A549 (cell line): ENCODE data around the gene BCOR. TPM values are rescaled to one million over a fixed set of nuclear protein-coding genes. Genes with fewer than 3 reads are reported as not detected.
A peak's percentile ranks its signal among the peaks of the same experiment; 100 is the strongest.

ENCODE experiments used
- ATAC-seq, 2 experiments: fragments of 200-7000 bp in 1 of 2; fragments of >200 bp in 1 of 2; cut with Nextera tagmentation in 1 of 2; cut with Tn5 transposase in 1 of 2; 3 replicates each; pipeline versions ENCODE4 v1.8.0 to v1.9.1; 2018 to 2020; ENCODE audit warnings: mild to moderate bottlenecking in 1 of 2, moderate library complexity in 1 of 2
- CTCF ChIA-PET: fragments of 300-600 bp; sonication (Branson Sonifier 250); formaldehyde crosslinking; extraction: SDS; loops from one replicate; lab custom pipeline; 2021; ENCODE audit warnings: antibody characterized with exemption, inconsistent platforms; lab: Yijun Ruan, JAX
- POLR2A ChIA-PET: fragments of 350-600 bp; formaldehyde crosslinking; extraction: SDS; loops from one replicate; lab custom pipeline; 2021; ENCODE audit warnings: antibody characterized with exemption, inconsistent platforms; lab: Yijun Ruan, JAX
- DNase-seq, 2 experiments: peaks; one replicate each; pipeline versions ENCODE4 v3.0.0 to v3.0.0-alpha.2; 2011 to 2016; ENCODE audit warnings: low read depth in 1 of 2, low spot score in 1 of 2
- FAIRE-seq: peaks from 2 replicates; lab custom pipeline; 2011; peaks lifted over from hg19 to GRCh38; lab: Jason Lieb, UNC
- H3K27ac ChIP-seq, 2 experiments: fragments of >200 bp; sonication (Bioruptor Twin); formaldehyde crosslinking; 3 replicates each; pipeline ENCODE4 v1.5.1; 2016 to 2017
- H3K4me1 ChIP-seq: fragments of >200 bp; sonication (Bioruptor Twin); formaldehyde crosslinking; 3 replicates; pipeline ENCODE4 v1.6.1; 2016
- H3K4me2 ChIP-seq: fragments of >200 bp; sonication (Bioruptor Twin); formaldehyde crosslinking; 3 replicates; pipeline ENCODE4 v1.6.1; 2016
- H3K4me3 ChIP-seq: fragments of >200 bp; sonication (Bioruptor Twin); formaldehyde crosslinking; 3 replicates; pipeline ENCODE4 v1.5.1; 2016
- H3K9me3 ChIP-seq: fragments of >200 bp; sonication (Bioruptor Twin); formaldehyde crosslinking; 3 replicates; pipeline ENCODE4 v1.6.1; 2016
- BCL3 ChIP-seq: fragments of >200 bp; sonication (Bioruptor Twin); formaldehyde crosslinking; IDR thresholded peaks from 3 replicates; pipeline ENCODE4 v1.6.1; 2016
- CEBPB ChIP-seq, 2 experiments: fragments of >200 bp in 1 of 2; sonication (Bioruptor Twin) in 1 of 2; formaldehyde crosslinking in 1 of 2; IDR thresholded peaks; 2 replicates each; pipeline ENCODE4 v1.6.1; 2012 to 2016
- CHD2 ChIP-seq: fragments of 150-350 bp; IDR thresholded peaks from 2 replicates; pipeline ENCODE4 v1.6.1; 2014; ENCODE audit warnings: low read length; ENCODE audit not compliant: partially characterized antibody
- E2F6 ChIP-seq: IDR thresholded peaks from 2 replicates; pipeline ENCODE4 v1.6.1; 2012; ENCODE audit warnings: low read depth, borderline replicate concordance
- ELK1 ChIP-seq: fragments of 150-350 bp; IDR thresholded peaks from 2 replicates; pipeline ENCODE4 v1.6.1; 2014; ENCODE audit warnings: low read depth, mild to moderate bottlenecking, low read length
- GATA3 ChIP-seq: IDR thresholded peaks from 2 replicates; pipeline ENCODE4 v1.6.1; 2012; ENCODE audit warnings: borderline replicate concordance
- JUN ChIP-seq, 2 experiments: fragments of >200 bp; sonication (Bioruptor Twin); formaldehyde crosslinking; IDR thresholded peaks; 2 replicates in 1 of 2; 3 replicates in 1 of 2; pipeline ENCODE4 v1.6.1; 2016 to 2017
- MYC ChIP-seq: IDR thresholded peaks from 2 replicates; pipeline ENCODE4 v1.6.1; 2012; ENCODE audit warnings: mild to moderate bottlenecking, inconsistent platforms, low read length, improper control_type of control experiment, borderline replicate concordance
- NFE2L2 ChIP-seq: fragments of 150-350 bp; conservative IDR thresholded peaks from 2 replicates; pipeline ENCODE4 v1.6.1; 2014; ENCODE audit warnings: low read length
- PHF8 ChIP-seq: fragments of 200-600 bp; sonication (generic); IDR thresholded peaks from 2 replicates; pipeline ENCODE4 v1.6.1; 2016; ENCODE audit warnings: low read depth, mild to moderate bottlenecking, antibody characterized with exemption, moderate library complexity, borderline replicate concordance
- POLR2A ChIP-seq: IDR thresholded peaks from 2 replicates; pipeline ENCODE4 v1.6.1; 2012; ENCODE audit warnings: mild to moderate bottlenecking, low read length
- RFX5 ChIP-seq: fragments of 450-650 bp; IDR thresholded peaks from 2 replicates; pipeline ENCODE4 v1.7.1; 2014; ENCODE audit warnings: antibody characterized with exemption, mild to moderate bottlenecking, moderate library complexity
- TP53 ChIP-seq: fragments of 250-450 bp; sonication (Bioruptor Pico); IDR thresholded peaks from 2 replicates; pipeline ENCODE4 v1.5.0; 2021; ENCODE audit warnings: mild to moderate bottlenecking, moderate library complexity
- ZNF302 ChIP-seq: fragments of 250-450 bp; sonication (Bioruptor Pico); IDR thresholded peaks from 2 replicates; pipeline ENCODE4 v1.9.0; 2021; ENCODE audit warnings: inconsistent platforms, mild to moderate bottlenecking, moderate library complexity
- WGBS: methylation state at CpG from one replicate; pipeline ENCODE4 v1.1.6; 2017; ENCODE audit errors: missing lambda C conversion rate; 5-methylcytosine and 5-hydroxymethylcytosine counted together
- polyA minus RNA-seq: library from RNA; depleted of rRNA, polyadenylated mRNA; stranded (reverse); fragments of >200 nt; gene quantifications from 2 replicates; pipeline ENCODE4 v1.2.3, GENCODE V29; 2011; rRNA and poly(A)+ RNA removed
- polyA plus RNA-seq, 4 experiments: library from polyadenylated mRNA; depleted of rRNA in 3 of 4; stranded (reverse); fragments of >200 nt; fragmentation: RNase III in 1 of 4; extraction: RNeasy Plus Mini Kit Qiagen cat#74134 plus additional on column Dnase treatment in 1 of 4; gene quantifications; 2 replicates in 3 of 4; 3 replicates in 1 of 4; pipeline ENCODE4 v1.2.3, GENCODE V29; 2011 to 2017
- TF ChIP-seq, protein P1 (sequence below): IDR thresholded peaks from 2 replicates; pipeline ENCODE4 v1.6.1; 2012

BCOR gene
- 12.2 and 21.3 TPM in 2 replicates for polyA plus RNA-seq (2011; rRNA removed)
- 11.8 and 11.9 TPM in 2 replicates for polyA plus RNA-seq (2012; cell fraction: cytosol; rRNA removed)
- 20.3 and 26.6 TPM in 2 replicates for polyA plus RNA-seq (2012; cell fraction: nucleus; rRNA removed)
- polyA plus RNA-seq (2017; fragmentation: RNase III; extraction: RNeasy Plus Mini Kit Qiagen cat#74134 plus additional on column Dnase treatment) = 12.6 to 15.8 TPM (median 12.6 TPM) in 3 replicates
- polyA minus RNA-seq = 24.5 and 33.1 TPM in 2 replicates

DNA sequence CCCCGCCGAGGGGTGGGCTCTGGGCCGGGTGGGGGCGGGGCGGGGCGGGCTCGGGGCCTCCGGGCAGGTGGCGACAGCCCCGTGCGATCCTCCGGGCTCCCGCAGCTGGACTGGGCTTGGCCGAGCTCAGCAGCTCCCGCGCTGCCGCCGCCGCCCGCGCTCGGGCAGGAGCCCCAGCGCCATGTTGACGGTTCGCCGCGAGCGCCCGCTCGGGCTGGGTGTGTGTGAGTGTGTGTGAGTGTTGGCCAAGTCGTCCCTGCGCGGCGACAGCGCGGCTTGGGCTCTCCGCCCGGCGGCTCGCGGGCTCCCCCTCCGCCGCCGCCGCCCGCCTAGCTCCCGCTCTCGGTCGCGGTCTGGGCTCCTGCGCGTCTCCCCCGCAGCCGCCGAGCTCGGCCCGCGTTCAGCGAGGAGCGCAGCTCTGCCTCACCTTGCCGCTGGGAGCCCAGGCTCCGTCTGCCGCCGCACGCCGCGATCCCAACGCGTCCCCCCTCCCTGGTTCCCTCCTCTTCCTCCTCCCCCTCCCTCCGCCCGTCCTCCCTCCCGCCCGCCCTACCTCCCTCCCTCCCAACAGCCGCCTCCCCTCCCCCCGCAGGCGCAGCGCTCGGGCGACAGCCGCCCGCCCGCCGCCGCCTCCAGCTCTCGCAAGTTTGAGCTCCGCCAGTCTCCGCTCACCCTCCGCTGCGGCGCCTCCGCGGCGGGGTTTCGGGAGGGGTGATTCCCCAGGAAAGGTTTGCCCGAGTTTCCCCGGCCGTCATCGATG is at the start of gene BCOR:
TSS of gene BCOR (minus strand) at position 455 of the 760 bp plus-strand sequence. CDS start 20,029 bp downstream, outside the sequence.
- no CpG with 5 or more reads among the region's 98 CpGs for WGBS
- Histone ChIP-seq H3K9me3 (no peaks in the 10 kb centered on the region), H3K27ac (peak within 1 kb of the TSS; percentile 98), H3K4me3 (peak within 1 kb of the TSS; percentile 84)
- DNase-seq = peak; percentile 34 to 80
- POLR2A ChIA-PET = interaction anchor here (0.5 to 4.5 kb wide), 13 partner anchors 8 to 1294 kb away, joined by 3 to 67 read pairs (median 6); no protein-coding TSS in a partner anchor
- CTCF ChIA-PET = interaction anchor here (0.6 to 2.0 kb wide), 9 partner anchors 10 to 367 kb away, joined by 3 to 7 read pairs (median 3); no protein-coding TSS in a partner anchor
- TF ChIP-seq E2F6 = peak; percentile 17; the same call in 1 of the 2 replicates
- TF ChIP-seq JUN (IDR thresholded peaks at IDR 0.05) = peak; percentile 22 to 72; a peak in 2 of 5 replicates
- no peak for TF ChIP-seq RFX5
- peak; percentile 44 for TF ChIP-seq PHF8
- TF ChIP-seq, protein P1, sequence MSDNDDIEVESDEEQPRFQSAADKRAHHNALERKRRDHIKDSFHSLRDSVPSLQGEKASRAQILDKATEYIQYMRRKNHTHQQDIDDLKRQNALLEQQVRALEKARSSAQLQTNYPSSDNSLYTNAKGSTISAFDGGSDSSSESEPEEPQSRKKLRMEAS = peak; percentile 42
- TF ChIP-seq POLR2A = peak; percentile 98
- 0 out of 2 replicates have a peak, but pooled peaks have one; percentile 20 for TF ChIP-seq GATA3
- 0 out of 3 replicates have a peak, but pooled peaks have one; percentile 61 for TF ChIP-seq BCL3
- TF ChIP-seq TP53 (CRISPR knock-in tag) = no peak
- TF ChIP-seq, all 56 proteins: peak for 7
- H3K4me1 ChIP-seq = peaks cover 25% of the 10 kb centered on the region
- ATAC-seq = peak; percentile 56 to 62
- peak within 1 kb of the TSS; percentile 94 for H3K4me2 ChIP-seq
- no peak for FAIRE-seq

DNA sequence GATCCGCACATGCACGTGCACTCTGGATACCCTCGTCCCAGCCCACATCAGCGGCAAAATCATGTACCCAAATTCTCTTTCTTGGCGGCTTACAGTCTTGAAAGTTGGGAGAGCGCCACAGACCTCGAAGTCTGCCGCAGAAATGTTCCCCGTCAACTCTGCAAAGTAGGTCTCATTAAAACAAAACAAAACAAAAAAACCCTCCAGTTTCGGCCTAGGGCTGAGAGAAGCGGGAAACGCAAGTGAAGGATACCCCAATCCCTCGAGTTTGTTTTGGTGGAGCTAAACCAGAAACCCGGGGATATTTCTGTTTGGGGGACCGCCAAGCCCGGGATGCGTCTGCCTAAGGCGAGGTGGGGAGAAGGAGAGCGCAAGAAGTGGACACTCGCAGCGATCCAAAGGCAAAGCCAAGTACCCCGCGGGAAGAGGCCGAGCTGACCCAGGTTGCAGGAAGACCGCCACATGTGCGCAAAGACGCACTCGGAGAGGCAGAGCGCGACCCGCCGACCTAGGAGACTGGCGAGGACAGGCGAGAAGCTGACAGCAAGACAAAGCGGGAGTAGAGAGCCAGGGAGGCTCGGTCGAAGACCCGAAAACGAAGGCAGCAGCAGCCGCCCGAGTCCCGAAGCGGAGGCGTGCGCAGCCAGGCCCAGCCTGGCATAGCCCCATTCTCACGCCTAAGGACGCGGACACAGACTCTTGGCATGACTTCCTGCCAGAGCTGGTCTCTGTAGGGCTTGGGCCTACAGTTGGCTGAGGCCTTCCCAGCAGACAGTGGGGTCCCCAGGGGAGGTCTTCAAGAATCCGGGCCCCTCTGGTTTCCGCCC is 49.6 kb upstream of the BCOR start:
- H3K27ac ChIP-seq = no peak overlapping the region
- CTCF ChIA-PET = interaction anchor here (1.0 kb wide), 1 partner anchor 13 kb away, joined by 3 read pairs; no protein-coding TSS in a partner anchor
- H3K4me2 ChIP-seq = no peak overlapping the region
- H3K9me3 ChIP-seq = no peaks in the 10 kb centered on the region
- no peak overlapping the region for H3K4me3 ChIP-seq
- POLR2A ChIA-PET = no interaction called here
- ATAC-seq = no peak
- TF ChIP-seq ZNF302 (no peak), MYC (no peak), ELK1 (no peak), TP53 (CRISPR knock-in tag) (no peak), NFE2L2 (no peak), E2F6 (no peak), CEBPB (IDR thresholded peaks at IDR 0.05) (no peak), CHD2 (no peak)
- TF ChIP-seq, protein P1 = no peak
- 96% methylated on average over 43 of the region's 50 CpGs for WGBS
- H3K4me1 ChIP-seq = peaks cover 2% of the 10 kb centered on the region; the same call in 2 of the 3 replicates
- no peak for DNase-seq
- no peak for FAIRE-seq
